CD4-positive, alpha-beta T cell treated with Interleukin-12 subunit alpha and Interleukin-12 subunit beta, for 1 hour (primary cell): Measurements from ENCODE around the gene UBTD1.
"Not testable (repeated sequence)": the region's sequence is repeated elsewhere in the genome, so short reads cannot be mapped to it uniquely, and the experiment has no call there.

Experiments
- DNase-seq: peaks from one replicate; pipeline ENCODE4 v3.0.0-alpha.2; 2020

The UBTD1 gene, protein sequence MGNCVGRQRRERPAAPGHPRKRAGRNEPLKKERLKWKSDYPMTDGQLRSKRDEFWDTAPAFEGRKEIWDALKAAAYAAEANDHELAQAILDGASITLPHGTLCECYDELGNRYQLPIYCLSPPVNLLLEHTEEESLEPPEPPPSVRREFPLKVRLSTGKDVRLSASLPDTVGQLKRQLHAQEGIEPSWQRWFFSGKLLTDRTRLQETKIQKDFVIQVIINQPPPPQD

GRCh38 chr10:97498841-97499560 lies at the start of gene UBTD1:
TSS of gene UBTD1 (plus strand) at chr10:97498924. CDS start at chr10:97499204, 280 bp downstream.
- peak; percentile 30 for DNase-seq

- DNase-seq = no peak
Measured at GRCh38 chr10:97450828-97451227, 47.9 kb upstream of the UBTD1 start.

- no peak for DNase-seq
Measured at GRCh38 chr10:97451605-97452004, 47.1 kb upstream of the UBTD1 start.

- DNase-seq = no peak
Measured at GRCh38 chr10:97452352-97452751, 46.4 kb upstream of the UBTD1 start.

- DNase-seq = no peak
Measured at GRCh38 chr10:97454330-97455036, 44.2 kb upstream of the UBTD1 start.

DNA sequence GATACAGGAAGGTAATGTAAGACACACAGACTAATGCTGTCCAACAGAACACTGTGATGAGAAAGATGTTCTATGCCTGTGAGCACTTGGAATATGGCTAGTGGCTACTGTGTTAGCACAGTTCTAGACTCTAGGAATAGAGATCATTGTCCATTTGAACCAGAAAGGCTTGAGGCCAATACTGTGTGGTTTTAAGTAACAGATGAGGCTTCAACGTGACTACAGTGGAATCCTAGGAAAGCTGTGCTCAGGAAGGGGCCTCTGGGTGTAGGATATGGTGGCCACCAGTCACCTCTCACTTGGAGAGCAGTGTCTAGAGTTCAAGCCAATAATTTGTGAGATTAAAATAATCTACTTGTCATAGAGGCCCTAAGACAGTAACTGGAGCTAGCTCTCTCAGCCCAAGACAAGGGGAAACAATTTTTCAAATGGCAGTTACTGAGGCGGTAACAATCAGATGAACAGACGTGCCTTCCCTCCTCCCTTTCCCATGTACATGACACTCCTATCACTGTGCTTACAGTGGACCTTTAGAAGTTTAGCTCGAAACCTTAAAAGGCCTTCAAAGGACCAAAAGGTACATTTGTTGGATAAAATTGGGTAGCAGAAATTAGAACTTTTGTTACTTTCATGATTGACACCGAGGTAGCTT lies 42.6 kb upstream of the UBTD1 start:
- DNase-seq = no peak

DNA sequence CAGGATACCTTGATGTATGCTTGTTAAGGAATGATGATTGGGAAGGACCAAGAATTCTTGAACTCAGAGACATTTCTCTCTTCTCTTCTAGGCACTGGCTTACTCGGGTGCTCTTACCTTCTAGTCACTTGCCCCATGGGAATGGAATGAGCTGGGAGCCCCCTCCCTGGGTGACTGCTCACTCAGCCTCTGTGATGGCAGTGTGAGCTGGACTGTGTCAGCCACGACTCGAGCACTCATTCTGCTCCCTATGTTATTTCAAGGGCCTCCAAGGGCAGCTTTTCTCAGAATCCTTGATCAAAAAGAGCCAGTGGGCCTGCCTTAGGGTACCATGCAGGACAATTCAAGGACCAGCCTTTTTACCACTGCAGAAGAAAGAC lies 42.0 kb upstream of the UBTD1 start:
- no peak for DNase-seq

DNA sequence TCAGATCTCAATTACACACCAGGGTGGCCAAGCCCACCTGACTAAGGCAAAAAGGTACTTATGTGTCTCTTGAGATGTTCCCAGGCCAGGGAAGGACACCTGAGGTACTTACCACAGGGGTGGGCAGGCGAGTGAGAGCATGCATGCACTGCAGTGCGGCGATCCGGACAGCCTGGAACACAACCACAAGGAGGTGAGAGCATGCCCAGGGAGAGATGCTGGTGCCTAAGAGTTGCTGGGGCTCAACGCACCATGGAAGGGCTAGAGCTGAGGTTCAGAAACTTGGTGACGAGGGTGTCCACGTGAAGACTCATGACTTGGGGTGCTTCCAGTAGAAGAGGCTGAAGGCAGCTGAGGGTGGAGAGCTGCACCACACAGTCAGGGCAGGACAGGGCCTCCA lies 39.6 kb upstream of the UBTD1 start:
- no peak for DNase-seq

- no peak for DNase-seq
Measured at GRCh38 chr10:97459933-97460332, 38.8 kb upstream of the UBTD1 start.

DNA sequence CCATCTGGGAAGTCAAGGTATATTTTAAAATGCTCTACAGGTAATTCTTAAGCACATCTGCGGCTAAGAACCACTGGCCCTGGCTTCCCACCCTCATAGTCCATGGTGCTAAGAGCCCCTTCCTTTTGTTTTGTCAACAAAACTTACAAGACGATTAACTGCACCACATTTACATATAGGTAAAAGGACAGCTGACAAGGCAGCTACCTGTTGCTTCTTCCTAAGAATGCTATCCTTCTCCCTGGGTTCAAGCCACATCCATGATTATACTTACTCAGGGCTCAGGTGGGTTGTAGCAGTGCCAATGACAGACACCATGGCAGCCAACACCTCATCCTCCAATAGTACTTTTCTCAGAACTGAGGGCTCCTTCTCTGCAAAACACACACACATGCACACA lies 36.4 kb upstream of the UBTD1 start:
- no peak for DNase-seq

DNA sequence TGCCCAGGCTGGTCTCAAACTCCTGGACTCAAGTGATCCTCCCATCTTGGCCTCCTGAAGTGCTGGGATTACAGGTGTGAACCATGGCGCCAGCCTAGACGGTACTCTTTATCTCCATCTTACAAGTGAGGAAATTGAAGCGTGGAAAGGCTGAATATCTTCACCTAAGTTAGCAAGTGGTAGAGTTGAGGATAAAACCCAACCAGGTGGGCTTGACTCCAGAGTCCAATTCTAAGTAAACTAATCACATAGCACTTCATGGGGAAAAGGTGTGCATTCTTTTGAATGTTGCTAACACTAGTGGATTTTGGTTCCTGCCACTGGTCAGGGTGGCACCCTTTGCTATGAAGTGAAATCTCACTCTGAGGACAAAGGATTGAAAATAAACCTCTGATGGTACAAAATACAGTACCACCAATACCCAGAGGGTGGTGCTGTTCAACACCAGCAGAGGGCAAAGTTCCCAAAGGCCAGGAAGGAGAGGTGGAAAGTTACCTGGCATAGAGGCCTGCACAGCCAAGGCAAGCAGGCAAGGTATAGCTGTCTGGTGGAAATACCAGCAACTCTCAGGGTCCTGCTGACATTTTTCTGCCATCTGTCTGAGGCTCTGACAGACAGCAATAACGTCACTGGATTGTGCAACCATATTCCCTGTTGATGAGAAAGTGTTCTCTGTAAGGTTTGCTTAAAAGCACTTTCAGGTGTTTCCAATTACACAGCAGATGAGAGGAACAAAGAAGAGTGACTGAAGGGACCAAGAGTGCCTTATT lies 35.2 kb upstream of the UBTD1 start:
- peak; percentile 55 for DNase-seq

DNA sequence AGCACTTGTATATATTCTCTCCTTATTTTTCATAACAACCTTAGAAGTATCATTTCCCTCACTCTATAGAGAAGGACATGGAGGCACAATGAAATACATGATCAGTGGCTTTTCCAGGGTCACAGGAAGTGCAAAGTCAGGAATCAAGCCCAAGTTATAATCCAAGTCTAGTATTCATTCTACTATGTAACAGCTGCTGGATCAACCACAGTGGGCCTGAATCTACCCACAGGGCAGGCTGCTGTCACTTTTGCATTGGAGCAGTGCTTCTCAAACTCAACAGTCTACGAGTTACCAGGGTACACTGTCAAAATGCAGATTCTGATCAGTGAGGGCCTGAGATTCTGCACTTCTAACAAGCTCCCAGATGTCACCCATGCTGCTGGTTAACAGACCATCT lies 34.5 kb upstream of the UBTD1 start:
- DNase-seq = no peak

- no peak for DNase-seq
Measured at GRCh38 chr10:97465982-97466381, 32.7 kb upstream of the UBTD1 start.

DNA sequence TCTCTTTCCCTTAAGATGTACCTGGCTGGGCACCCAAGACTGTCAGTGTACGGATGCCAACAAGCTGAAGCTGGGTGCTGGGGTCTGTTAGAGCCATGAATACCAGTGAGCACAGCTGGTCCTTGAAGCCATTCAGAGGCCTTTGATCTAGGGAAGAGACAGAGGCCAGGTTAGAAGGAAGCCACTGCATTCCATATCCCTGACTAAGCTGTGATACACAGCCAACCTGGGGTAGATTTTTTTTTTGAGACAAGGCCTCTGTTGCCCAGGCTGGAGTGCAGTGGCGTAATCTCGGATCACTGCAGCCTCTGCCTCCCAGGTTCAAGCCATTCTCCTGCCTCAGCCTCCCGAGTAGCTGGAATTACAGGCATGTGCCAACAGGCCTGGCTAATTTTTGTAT lies 32.0 kb upstream of the UBTD1 start:
- no peak for DNase-seq

GRCh38 chr10:97468162-97468561 lies 30.6 kb upstream of the UBTD1 start:
- no peak for DNase-seq

- not testable (repeated sequence) for DNase-seq
Measured at GRCh38 chr10:97468781-97469180, 29.9 kb upstream of the UBTD1 start.

DNA sequence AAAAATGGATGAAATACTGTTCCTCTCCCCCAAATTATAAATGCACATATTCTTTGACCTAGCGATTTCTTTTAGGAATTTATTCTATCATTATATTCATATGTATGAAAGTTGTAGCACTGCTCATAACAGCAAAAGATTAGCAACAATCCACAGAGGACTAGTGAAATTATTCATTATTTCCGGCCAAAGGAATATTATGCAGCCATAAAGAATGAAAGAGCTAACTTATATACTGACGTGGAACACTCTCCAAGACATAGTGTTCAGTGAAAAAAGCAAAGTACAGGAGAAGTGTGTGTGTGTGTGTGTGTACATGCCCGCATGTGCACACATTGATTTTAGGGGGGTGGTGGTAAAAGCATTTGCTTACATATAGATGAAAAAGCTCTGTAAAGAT lies 23.8 kb upstream of the UBTD1 start:
- no peak for DNase-seq

DNA sequence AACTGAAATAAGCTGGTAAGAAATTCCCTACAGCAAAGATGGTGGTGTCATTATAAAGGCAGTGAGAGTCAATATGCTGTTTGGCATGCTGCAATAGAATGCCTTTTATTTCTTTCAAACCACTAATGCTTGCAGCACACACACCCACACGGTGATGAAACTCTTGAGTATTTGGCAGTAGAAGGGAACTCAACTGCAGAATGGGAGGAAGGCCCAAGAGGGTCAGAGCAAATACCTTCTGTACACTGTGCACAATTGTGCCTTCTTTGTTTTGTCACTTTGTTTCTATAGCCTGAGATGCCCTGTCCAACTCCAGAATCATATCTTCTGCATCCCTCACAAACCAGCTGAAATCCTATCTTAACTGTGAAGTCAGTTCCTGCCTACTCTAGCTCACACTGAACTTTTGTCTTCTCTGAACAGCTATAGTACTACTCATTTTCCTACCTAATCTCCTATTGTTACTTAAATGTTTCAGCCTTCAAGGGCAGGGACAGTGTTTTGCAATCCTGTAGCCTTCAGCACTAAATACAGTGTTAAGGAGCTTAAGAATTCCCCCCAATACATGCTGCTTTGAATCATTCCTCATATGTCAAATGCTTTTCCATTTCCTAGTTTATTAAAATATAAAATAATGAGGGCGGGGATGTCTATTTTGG lies 22.7 kb upstream of the UBTD1 start:
- no peak for DNase-seq

DNA sequence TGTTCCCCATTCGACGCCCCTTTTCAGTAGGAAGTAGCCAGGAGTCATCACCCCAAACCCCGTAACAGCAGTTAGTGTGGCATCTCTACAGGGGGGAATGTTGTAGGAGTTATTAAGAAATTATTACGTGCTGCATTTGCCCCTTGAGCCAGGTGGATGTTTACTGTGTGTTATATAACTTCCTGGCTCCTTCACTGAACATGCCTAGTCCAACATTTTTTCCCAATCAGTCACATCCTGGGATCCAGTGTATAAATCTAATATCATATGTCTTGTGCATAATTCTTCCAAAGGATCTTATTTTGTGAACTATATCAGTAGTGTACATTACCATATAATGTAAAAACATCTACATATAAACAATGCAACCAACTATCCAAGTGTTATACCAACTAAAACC lies 19.3 kb upstream of the UBTD1 start:
- DNase-seq = not testable (repeated sequence)

DNA sequence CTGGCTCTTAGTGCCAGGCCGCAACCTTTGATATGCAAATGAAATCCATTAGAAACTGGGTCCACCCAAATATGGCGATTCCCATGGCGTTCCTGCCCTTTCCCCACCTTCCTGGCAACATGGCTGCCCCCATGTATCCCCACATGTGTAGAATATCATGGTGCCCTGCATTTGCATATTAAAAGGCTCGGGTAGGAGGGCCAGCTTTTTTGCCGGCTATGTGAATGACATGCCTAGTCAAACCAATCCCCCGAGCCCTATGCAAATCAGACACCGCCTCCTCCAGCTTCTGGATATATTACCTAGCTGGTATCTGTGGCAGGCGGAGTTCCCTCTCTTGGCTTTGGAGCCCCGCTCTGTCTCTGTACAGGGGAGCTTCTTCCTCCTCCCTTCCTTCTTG lies 18.8 kb upstream of the UBTD1 start:
- DNase-seq = no peak

GRCh38 chr10:97481071-97481470 lies 17.7 kb upstream of the UBTD1 start:
- DNase-seq = no peak

DNA sequence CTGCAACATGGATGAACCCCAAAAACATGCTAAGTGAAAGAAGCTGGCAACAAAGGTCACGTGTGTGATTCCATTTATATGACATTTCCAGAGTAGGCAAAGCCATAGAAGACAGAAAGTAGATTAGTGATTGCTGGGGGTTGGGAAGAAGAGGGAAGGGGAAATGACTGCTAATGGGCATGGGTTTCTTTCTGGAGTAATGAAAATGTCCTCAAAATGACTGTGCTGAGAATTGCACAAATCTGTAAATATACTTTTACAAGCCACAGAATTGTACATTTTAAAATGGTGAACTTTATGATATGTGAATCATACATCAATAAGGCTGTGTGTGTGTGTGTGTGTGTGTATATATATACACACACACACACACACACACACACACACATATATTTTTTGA lies 16.3 kb upstream of the UBTD1 start:
- DNase-seq = no peak
